H1 (cell line): ENCODE results near the gene CPD. TPM values are rescaled to one million over a fixed set of nuclear protein-coding genes. Genes with fewer than 3 reads are reported as not detected.

Experiments used
- CTCF ChIA-PET: fragments of 300-600 bp; sonication (Branson Sonifier 250); formaldehyde crosslinking; loops from one replicate; lab custom pipeline; 2021; ENCODE audit not compliant: partially characterized antibody; lab: Charles Lee
- POLR2A ChIA-PET: fragments of 300-600 bp; sonication (Branson Sonifier 250); formaldehyde crosslinking; loops from one replicate; lab custom pipeline; 2021; ENCODE audit warnings: inconsistent platforms; ENCODE audit not compliant: partially characterized antibody; lab: Charles Lee
- DNase-seq, 2 experiments: peaks; one replicate each; pipeline versions ENCODE4 v3.0.0 to v3.0.0-alpha.2; 2010 to 2022; ENCODE audit warnings: low spot score in 2 of 2, low read depth in 1 of 2, mixed read lengths in 1 of 2
- FAIRE-seq: peaks from 2 replicates; lab custom pipeline; 2011; peaks lifted over from hg19 to GRCh38; lab: Jason Lieb, UNC
- H2AFZ ChIP-seq: 2 replicates; pipeline ENCODE4 v1.8.1; 2012; ENCODE audit warnings: low read length, inconsistent platforms
- H2AK5ac ChIP-seq: 2 replicates; pipeline ENCODE4 v1.6.1; 2013; ENCODE audit warnings: low read depth, low read length
- H2BK120ac ChIP-seq: replicated peaks from 2 replicates; pipeline ENCODE3; 2013; ENCODE audit warnings: low read depth, low read length, inconsistent platforms
- H2BK12ac ChIP-seq: 2 replicates; pipeline ENCODE4 v1.6.1; 2013; ENCODE audit warnings: low read depth, low read length
- H2BK15ac ChIP-seq: 2 replicates; pipeline ENCODE4 v1.6.1; 2013; ENCODE audit warnings: low read length
- H2BK20ac ChIP-seq: 2 replicates; pipeline ENCODE4 v1.6.1; 2013; ENCODE audit warnings: low read length
- H2BK5ac ChIP-seq: 2 replicates; pipeline ENCODE4 v1.6.1; 2013; ENCODE audit warnings: low read depth, low read length
- H3K14ac ChIP-seq: 2 replicates; pipeline ENCODE4 v1.6.1; 2013; ENCODE audit warnings: inconsistent platforms; ENCODE audit not compliant: insufficient read length
- H3K18ac ChIP-seq: 2 replicates; pipeline ENCODE4 v1.6.1; 2013; ENCODE audit warnings: low read length; ENCODE audit errors: extremely low read depth
- H3K23ac ChIP-seq: 2 replicates; pipeline ENCODE4 v1.6.1; 2013; ENCODE audit warnings: inconsistent platforms; ENCODE audit not compliant: insufficient read length
- H3K23me2 ChIP-seq: 2 replicates; pipeline ENCODE4 v1.6.1; 2013; ENCODE audit warnings: low read depth, low read length
- H3K27ac ChIP-seq: 2 replicates; pipeline ENCODE4 v1.6.1; 2011; ENCODE audit warnings: low read depth, low read length, inconsistent platforms
- H3K27me3 ChIP-seq, 4 experiments: replicated peaks in 1 of 4; 1 replicate in 1 of 4; 2 replicates in 3 of 4; pipeline versions ENCODE4 v1.6.1 to v1.8.1; 2011 to 2013; ENCODE audit warnings: low read length in 3 of 4, mild to moderate bottlenecking in 3 of 4, inconsistent platforms in 2 of 4, mixed read lengths in 2 of 4, moderate library complexity in 1 of 4; ENCODE audit not compliant: control insufficient read depth in 3 of 4, insufficient read depth in 3 of 4; ENCODE audit errors: extremely low read depth in 1 of 4
- H3K36me3 ChIP-seq, 4 experiments: 2 replicates each; pipeline versions ENCODE4 v1.6.1 to v1.8.1; 2011 to 2013; ENCODE audit warnings: mild to moderate bottlenecking in 4 of 4, low read length in 3 of 4, moderate library complexity in 2 of 4, control low read depth in 1 of 4, inconsistent platforms in 1 of 4; ENCODE audit not compliant: insufficient read depth in 4 of 4, control insufficient read depth in 2 of 4
- H3K4ac ChIP-seq: replicated peaks from 2 replicates; pipeline ENCODE3; 2013; ENCODE audit warnings: low read length, low read depth, mixed read lengths, inconsistent platforms; ENCODE audit not compliant: insufficient read length
- H3K4me1 ChIP-seq, 4 experiments: replicated peaks in 1 of 4; 1 replicate in 1 of 4; 2 replicates in 3 of 4; pipeline versions ENCODE4 v1.6.1 to v1.8.1; 2011 to 2013; ENCODE audit warnings: low read length in 3 of 4, inconsistent platforms in 2 of 4, mixed read lengths in 1 of 4; ENCODE audit not compliant: insufficient read depth in 4 of 4, control insufficient read depth in 3 of 4
- H3K4me2 ChIP-seq, 2 experiments: 2 replicates each; pipeline versions ENCODE4 v1.6.1 to v1.8.1; 2011 to 2013; ENCODE audit warnings: low read depth in 2 of 2, low read length in 2 of 2, control low read depth in 1 of 2, inconsistent platforms in 1 of 2, mild to moderate bottlenecking in 1 of 2; ENCODE audit not compliant: insufficient read depth in 1 of 2
- H3K4me3 ChIP-seq, 4 experiments: fragments of 200-600, 300-600 bp in 1 of 4; sonication (generic), shearing (Covaris generic), sonication (Bioruptor Twin) in 1 of 4; 2 replicates each; pipeline versions ENCODE4 v1.5.1 to v1.8.1; 2011 to 2016; ENCODE audit warnings: low read length in 4 of 4, low read depth in 3 of 4, control low read depth in 2 of 4, inconsistent platforms in 2 of 4, mild to moderate bottlenecking in 2 of 4, mixed read lengths in 1 of 4, moderate library complexity in 1 of 4; ENCODE audit not compliant: insufficient read depth in 2 of 4; ENCODE audit errors: extremely low read depth in 1 of 4
- H3K56ac ChIP-seq: replicated peaks from 2 replicates; pipeline ENCODE3; 2013; ENCODE audit warnings: low read depth, mild to moderate bottlenecking, mixed read lengths, low read length, inconsistent platforms; ENCODE audit not compliant: insufficient read length
- H3K79me1 ChIP-seq: 2 replicates; pipeline ENCODE4 v1.6.1; 2013; ENCODE audit warnings: low read depth, low read length, control low read depth
- H3K79me2 ChIP-seq, 2 experiments: 2 replicates each; pipeline versions ENCODE4 v1.6.1 to v1.8.1; 2012 to 2013; ENCODE audit warnings: low read length in 2 of 2, mild to moderate bottlenecking in 2 of 2, inconsistent platforms in 1 of 2; ENCODE audit not compliant: insufficient read depth in 2 of 2, control insufficient read depth in 1 of 2
- H3K9ac ChIP-seq, 4 experiments: replicated peaks in 1 of 4; 1 replicate in 1 of 4; 2 replicates in 3 of 4; pipeline versions ENCODE4 v1.6.1 to v1.8.1; 2011 to 2013; ENCODE audit warnings: low read depth in 3 of 4, low read length in 3 of 4, control low read depth in 2 of 4, mild to moderate bottlenecking in 2 of 4, moderate library complexity in 2 of 4, inconsistent platforms in 1 of 4; ENCODE audit errors: extremely low read depth in 1 of 4
- H3K9me3 ChIP-seq, 2 experiments: 2 replicates each; pipeline versions ENCODE4 v1.6.1 to v1.8.1; 2012 to 2013; ENCODE audit warnings: mild to moderate bottlenecking in 2 of 2, moderate library complexity in 2 of 2, control low read depth in 1 of 2, inconsistent platforms in 1 of 2, low read depth in 1 of 2, low read length in 1 of 2, mixed read lengths in 1 of 2; ENCODE audit not compliant: insufficient read depth in 2 of 2
- H4K20me1 ChIP-seq, 2 experiments: replicated peaks in 1 of 2; 2 replicates each; pipeline versions ENCODE3 to v1.8.1; 2011 to 2013; ENCODE audit warnings: inconsistent platforms in 2 of 2, low read length in 2 of 2, mild to moderate bottlenecking in 1 of 2; ENCODE audit not compliant: insufficient read depth in 2 of 2, control insufficient read depth in 1 of 2
- H4K5ac ChIP-seq: 2 replicates; pipeline ENCODE4 v1.6.1; 2013; ENCODE audit warnings: low read length, low read depth, mixed read lengths, inconsistent platforms; ENCODE audit not compliant: insufficient read length
- H4K8ac ChIP-seq: 2 replicates; pipeline ENCODE4 v1.8.0; 2013; ENCODE audit warnings: mild to moderate bottlenecking, moderate library complexity, low read length, inconsistent platforms; ENCODE audit not compliant: insufficient read depth; ENCODE audit errors: extremely low read depth
- H4K91ac ChIP-seq: replicated peaks from 2 replicates; pipeline ENCODE3; 2013; ENCODE audit warnings: low read length, mixed read lengths, inconsistent platforms; ENCODE audit not compliant: insufficient read length
- ATF2 ChIP-seq: IDR thresholded peaks from 2 replicates; pipeline ENCODE4 v1.6.1; 2012; ENCODE audit warnings: low read length, inconsistent platforms
- CREB1 ChIP-seq: IDR thresholded peaks from 2 replicates; pipeline ENCODE4 v1.6.1; 2012; ENCODE audit warnings: inconsistent platforms
- RFX5 ChIP-seq: IDR thresholded peaks from 2 replicates; pipeline ENCODE4 v1.6.1; 2011; ENCODE audit warnings: low read depth, low read length, improper control_type of control experiment, borderline replicate concordance
- SIN3A ChIP-seq, 2 experiments: IDR thresholded peaks in 1 of 2; conservative IDR thresholded peaks in 1 of 2; 2 replicates each; pipeline ENCODE4 v1.6.1; 2011 to 2012; ENCODE audit warnings: low read length in 2 of 2, improper control_type of control experiment in 1 of 2, low read depth in 1 of 2, mild to moderate bottlenecking in 1 of 2
- SP1 ChIP-seq: IDR thresholded peaks from 2 replicates; pipeline ENCODE4 v1.6.1; 2011; ENCODE audit warnings: low read depth, low read length
- SP4 ChIP-seq: IDR thresholded peaks from 2 replicates; pipeline ENCODE4 v1.6.1; 2012; ENCODE audit warnings: low read length, inconsistent platforms
- TEAD4 ChIP-seq: IDR thresholded peaks from 2 replicates; pipeline ENCODE4 v1.6.1; 2012; ENCODE audit warnings: low read depth, low read length, inconsistent platforms, mixed read lengths
- WGBS, 2 experiments: shearing (Covaris generic) in 1 of 2; methylation state at CpG; one replicate each; pipeline versions ENCODE4 v1.1.6 to v1.1.7; 2013 to 2015; ENCODE audit warnings: low lambda C conversion rate in 2 of 2, mixed read lengths in 2 of 2, inconsistent platforms in 1 of 2, low coverage in 1 of 2, missing lambda C conversion rate in 1 of 2; ENCODE audit not compliant: insufficient replicate concordance in 2 of 2, insufficient coverage in 1 of 2, insufficient read length in 1 of 2; ENCODE audit errors: extremely low coverage in 1 of 2, missing lambda C conversion rate in 1 of 2; 5-methylcytosine and 5-hydroxymethylcytosine counted together
- polyA plus RNA-seq, 7 experiments: library from polyadenylated mRNA; depleted of rRNA in 3 of 7; stranded (reverse) in 5 of 7; unstranded in 2 of 7; fragments of >200 nt in 5 of 7; fragments of 200-250 nt in 2 of 7; gene quantifications; 1 replicate in 5 of 7; 2 replicates in 1 of 7; 4 replicates in 1 of 7; pipeline versions ENCODE4 v1.2.1 to v1.2.3, GENCODE V29; 2011 to 2013; ENCODE audit warnings: missing spikeins in 2 of 7, mixed read lengths in 2 of 7
- total RNA-seq: library from RNA; stranded (reverse); fragmentation: NEBNext Ultra II Directional; extraction: Animal tissue kit (Norgen Biotek cat#: 25700); gene quantifications from 2 replicates; pipeline ENCODE4 v1.2.1, GENCODE V29; 2021

The CPD gene
- total and polyA plus RNA-seq, 2 of the 8 experiments (the other 6 are each of a cell fraction or from before 2014, with no cell fraction given), result 8.6 to 46.2 TPM

DNA sequence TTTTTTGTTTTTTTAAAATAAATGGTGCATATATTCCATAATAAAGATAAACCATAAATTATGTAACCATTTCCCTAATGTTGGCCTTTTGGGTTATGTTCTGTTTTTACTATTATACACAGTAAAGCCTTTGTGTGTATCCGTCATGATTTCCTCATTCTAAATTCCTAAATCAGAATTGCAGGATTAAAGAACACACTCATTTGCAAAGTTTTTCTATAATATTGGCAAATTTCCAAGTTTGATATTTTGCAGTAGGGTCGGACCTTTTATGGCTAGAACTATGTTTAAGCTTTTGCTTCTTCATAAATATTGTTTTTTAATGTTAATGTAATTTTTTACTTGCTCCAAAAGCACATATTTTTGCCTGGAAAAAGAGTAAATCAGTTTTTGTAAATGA is 115.1 kb downstream of the CPD start:
- Histone ChIP-seq H3K14ac (no peak overlapping the region), H4K91ac (no peak overlapping the region), H3K9ac (no peak overlapping the region), H3K23me2 (no peaks in the 10 kb centered on the region), H2BK20ac (no peak overlapping the region), H2AFZ (no peak overlapping the region), H3K79me1 (no peaks in the 10 kb centered on the region), H3K18ac (no peak overlapping the region), H3K4me3 (no peak overlapping the region), H3K23ac (no peak overlapping the region), H3K4me1 (no peaks in the 10 kb centered on the region), H2BK12ac (no peak overlapping the region), H4K20me1 (no peaks in the 10 kb centered on the region), H3K56ac (no peak overlapping the region), H4K5ac (no peak overlapping the region), H3K79me2 (no peaks in the 10 kb centered on the region), H2BK120ac (no peak overlapping the region), H4K8ac (no peak overlapping the region), H3K36me3 (peaks cover 14 to 67% (median 42%) of the 10 kb centered on the region in 4 experiments), H3K27ac (no peak overlapping the region), H3K4me2 (no peak overlapping the region), H3K4ac (no peak overlapping the region), H3K27me3 (no peaks in the 10 kb centered on the region), H3K9me3 (no peaks in the 10 kb centered on the region), H2BK5ac (no peak overlapping the region), H2BK15ac (no peak overlapping the region), H2AK5ac (no peak overlapping the region)
- POLR2A ChIA-PET, result interaction anchor here (0.8 kb wide), 1 partner anchor 8 kb away, joined by 3 read pairs; no protein-coding TSS in a partner anchor
- 89% methylated on average over 2 of the region's 2 CpGs; no CpG with 5 or more reads in 1 of the 2 experiments for WGBS, 2 experiments
- CTCF ChIA-PET, result interaction anchor here (0.6 kb wide), 1 partner anchor 11 kb away, joined by 3 read pairs; no protein-coding TSS in a partner anchor
- no peak for FAIRE-seq
- no peak for DNase-seq
- TF ChIP-seq ATF2 (no peak), RFX5 (no peak), TEAD4 (no peak), SP1 (no peak), SIN3A (conservative IDR thresholded peaks at IDR 0.05 in 1 of 2, IDR thresholded peaks at IDR 0.05 in 1 of 2; ENCODE audit: low read depth in 1 of 2, low read length in 2 of 2) (no peak), SP4 (no peak), CREB1 (no peak)
